ENCODE results near the gene ZGPAT.
"Not testable (repeated sequence)": the region's sequence is repeated elsewhere in the genome, so short reads cannot be mapped to it uniquely, and the experiment has no call there.

The ZGPAT gene, protein sequence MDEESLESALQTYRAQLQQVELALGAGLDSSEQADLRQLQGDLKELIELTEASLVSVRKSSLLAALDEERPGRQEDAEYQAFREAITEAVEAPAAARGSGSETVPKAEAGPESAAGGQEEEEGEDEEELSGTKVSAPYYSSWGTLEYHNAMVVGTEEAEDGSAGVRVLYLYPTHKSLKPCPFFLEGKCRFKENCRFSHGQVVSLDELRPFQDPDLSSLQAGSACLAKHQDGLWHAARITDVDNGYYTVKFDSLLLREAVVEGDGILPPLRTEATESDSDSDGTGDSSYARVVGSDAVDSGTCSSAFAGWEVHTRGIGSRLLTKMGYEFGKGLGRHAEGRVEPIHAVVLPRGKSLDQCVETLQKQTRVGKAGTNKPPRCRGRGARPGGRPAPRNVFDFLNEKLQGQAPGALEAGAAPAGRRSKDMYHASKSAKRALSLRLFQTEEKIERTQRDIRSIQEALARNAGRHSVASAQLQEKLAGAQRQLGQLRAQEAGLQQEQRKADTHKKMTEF

DNA sequence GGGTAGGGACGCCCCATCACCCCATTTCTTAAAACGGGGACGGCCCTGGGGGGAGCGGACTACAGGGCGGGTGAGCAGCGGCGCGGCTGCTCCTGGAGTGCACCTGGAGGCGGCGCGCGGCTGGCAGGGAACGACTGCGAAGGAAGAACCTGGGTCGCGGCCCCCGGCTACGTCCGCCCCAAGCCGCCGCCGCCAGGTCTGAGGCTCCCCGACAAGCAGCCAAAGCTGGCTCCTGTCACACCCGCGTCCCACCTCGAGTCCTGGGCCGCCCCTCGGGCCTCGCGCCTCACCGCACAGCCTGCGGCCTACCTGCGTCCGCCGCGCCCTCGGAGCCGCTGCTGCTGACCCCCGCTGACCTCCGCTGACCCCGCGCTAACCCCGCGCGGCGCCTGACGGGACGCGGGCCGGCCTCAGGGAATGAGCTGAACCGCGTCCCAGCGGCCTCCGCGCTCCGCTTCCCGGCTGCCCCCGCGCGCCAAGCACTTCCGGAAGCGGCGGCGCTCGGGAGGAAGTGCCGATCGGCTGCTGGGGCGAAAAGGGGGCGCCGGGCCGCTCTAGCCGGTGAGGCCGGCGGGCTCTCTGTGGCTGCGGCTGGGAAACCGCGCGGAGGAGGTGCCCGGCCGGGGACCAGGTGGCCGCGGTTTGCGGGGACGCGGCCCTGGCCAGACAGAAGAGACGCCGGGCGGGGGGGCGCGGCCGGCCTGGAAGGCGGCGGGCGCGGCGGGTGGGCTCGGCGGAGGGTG is at the start of gene ZGPAT, which contains the start of gene ARFRP1:
Gene ZGPAT (plus strand): TSS at position 482 of the 743 bp plus-strand sequence. CDS start 542 bp downstream, outside the sequence.
Gene ARFRP1 (minus strand): TSS at position 419 of the 743 bp plus-strand sequence. CDS start 885 bp downstream, outside the sequence.
- DNase-seq (ENCODE audit: low spot score) = peak; percentile 84

DNA sequence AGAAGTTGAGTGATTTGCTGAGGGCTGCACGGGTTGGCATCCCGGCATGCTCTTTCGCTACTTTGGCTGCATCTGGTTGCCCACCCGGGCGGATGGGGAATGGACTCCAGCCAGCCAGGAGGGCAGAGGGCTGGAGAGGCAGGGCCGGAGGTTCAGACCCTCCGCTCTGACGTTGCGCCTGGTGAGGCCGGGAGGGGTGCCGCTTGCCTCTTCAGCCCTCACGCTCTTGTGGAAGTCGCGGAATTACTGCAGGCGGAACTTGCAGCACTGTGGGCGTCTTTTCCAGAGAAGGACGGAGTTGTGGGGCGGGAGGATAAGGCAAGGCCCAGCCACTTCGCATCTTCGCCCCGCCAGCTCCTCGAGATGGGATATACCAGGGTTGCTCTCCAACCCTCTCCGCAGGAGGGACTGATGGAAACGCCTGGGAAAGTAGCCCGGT is 49.1 kb upstream of the ZGPAT start:
- no peak for DNase-seq (ENCODE audit: low spot score)

DNA sequence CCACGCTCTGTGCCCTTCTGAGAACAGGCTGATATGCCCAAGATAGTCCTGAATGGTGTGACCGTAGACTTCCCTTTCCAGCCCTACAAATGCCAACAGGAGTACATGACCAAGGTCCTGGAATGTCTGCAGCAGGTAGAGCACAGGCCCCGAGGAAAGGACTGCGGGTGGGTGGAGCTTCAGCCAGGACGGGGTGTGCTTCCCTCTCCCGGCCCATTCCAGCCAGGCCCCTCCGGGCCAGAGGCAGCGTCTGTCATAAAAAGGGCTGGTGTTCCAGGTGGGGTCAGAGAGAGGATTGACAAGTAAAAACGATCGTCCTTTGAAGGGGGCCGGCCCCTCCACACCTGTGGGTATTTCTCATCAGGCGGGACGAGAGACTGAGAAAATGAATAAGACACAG is 48.5 kb upstream of the ZGPAT start:
- DNase-seq (ENCODE audit: low spot score) = no peak

DNA sequence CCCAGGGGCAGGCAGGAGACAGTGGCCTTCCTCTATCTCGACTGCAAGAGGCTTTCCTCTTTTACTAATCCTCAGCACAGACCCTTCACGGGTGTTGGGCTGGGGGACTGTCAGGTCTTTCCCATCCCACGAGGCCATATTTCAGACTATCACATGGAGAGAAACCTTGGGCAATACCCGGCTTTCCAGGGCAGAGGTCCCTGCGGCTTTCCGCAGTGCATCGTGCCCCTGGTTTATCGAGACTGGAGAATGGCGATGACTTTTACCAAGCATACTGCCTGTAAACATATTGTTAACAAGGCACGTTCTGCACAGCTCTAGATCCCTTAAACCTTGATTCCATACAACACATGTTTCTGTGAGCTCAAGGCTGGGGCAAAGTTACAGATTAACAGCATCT is 47.7 kb upstream of the ZGPAT start:
- DNase-seq (ENCODE audit: low spot score) = not testable (repeated sequence)

DNA sequence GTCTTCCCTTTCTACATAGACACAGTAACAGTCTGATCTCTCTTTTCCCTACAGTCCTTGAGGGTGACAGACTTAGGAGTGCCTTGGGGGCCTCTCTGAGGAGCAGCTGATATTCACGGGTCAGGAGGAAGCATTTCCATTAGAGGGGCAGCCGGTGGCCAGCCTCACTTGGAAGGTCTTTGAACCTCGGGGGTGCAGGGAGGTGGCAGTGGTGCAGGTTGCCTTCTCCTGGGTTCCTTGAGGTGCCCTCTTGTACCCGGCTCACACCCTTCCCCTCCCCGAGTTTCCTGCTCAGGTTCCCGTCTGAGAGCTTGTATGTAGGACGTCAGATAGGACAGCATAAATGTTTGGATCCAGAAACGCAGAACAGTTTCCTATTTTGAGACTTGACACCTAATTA is 47.2 kb upstream of the ZGPAT start:
- no peak for DNase-seq (ENCODE audit: low spot score)

DNA sequence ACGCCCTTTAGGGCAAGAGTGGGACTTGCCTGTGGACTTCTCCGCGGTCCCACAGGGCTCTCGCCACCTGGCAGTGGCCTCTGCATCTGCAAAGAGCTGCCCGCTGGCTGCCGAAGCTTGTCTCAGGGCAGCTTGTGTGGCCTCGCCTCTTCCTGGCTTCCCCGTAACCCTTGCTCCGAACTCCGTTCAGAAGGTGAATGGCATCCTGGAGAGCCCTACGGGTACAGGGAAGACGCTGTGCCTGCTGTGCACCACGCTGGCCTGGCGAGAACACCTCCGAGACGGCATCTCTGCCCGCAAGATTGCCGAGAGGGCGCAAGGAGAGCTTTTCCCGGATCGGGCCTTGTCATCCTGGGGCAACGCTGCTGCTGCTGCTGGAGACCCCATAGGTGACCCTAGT is 46.7 kb upstream of the ZGPAT start:
- DNase-seq (ENCODE audit: low spot score) = no peak

DNA sequence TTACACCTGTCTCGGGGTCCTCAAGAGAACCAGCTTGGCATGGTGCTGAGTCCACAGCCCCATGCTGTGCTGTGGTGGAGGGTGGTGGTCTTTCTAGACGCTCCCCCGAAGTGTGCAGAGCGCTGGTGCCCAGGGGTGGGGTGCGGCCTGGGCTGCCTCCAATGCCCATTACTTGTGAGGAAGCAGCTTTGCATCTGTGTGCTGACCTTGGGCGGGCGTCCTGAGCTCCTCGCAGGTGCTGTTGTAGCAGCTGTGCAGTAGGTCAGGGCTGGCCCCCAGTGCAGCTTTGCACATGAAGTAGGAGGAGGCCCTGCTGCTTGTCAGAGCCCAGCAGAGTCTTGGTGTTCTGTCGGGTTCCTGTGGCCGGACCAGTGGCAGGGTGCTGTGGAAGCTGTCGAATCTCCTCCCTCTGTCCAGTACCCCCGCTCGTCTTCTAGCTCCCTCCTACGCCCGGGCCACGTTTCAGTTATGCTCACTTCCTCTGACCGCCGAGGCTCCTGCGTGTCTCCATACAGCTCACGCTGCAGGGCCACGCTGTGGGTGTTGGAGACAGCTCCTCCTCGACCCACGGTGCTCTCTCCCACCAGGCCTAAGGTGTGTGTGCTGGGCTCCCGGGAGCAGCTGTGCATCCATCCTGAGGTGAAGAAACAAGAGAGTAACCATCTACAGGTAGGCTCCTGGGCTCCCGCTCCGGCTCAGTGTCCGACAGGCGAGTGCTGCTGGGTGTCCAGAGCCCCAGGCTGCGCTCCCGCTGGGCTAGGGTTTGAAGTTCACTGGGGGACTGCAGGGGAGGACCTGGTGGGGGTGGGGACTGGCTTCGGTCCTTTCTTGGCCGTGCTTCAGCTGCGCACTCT is 45.7 kb upstream of the ZGPAT start:
- DNase-seq (ENCODE audit: low spot score) = no peak

DNA sequence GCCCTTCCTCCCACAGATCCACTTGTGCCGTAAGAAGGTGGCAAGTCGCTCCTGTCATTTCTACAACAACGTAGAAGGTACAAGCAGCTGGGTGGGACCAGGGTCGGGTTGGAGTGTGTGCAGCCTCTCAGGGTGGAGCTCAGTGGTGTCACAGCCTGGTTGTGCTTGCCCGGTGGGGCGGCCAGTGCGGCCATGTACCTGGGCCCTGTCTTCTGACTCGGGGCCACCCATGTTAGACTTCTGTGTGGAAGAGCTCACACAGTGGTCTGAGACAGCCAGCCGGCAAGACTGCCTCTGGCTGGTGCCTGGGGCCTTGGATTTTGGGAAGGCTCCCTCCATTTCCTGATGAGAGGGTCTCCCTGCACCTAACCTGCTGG is 45.0 kb upstream of the ZGPAT start:
- DNase-seq (ENCODE audit: low spot score) = no peak

DNA sequence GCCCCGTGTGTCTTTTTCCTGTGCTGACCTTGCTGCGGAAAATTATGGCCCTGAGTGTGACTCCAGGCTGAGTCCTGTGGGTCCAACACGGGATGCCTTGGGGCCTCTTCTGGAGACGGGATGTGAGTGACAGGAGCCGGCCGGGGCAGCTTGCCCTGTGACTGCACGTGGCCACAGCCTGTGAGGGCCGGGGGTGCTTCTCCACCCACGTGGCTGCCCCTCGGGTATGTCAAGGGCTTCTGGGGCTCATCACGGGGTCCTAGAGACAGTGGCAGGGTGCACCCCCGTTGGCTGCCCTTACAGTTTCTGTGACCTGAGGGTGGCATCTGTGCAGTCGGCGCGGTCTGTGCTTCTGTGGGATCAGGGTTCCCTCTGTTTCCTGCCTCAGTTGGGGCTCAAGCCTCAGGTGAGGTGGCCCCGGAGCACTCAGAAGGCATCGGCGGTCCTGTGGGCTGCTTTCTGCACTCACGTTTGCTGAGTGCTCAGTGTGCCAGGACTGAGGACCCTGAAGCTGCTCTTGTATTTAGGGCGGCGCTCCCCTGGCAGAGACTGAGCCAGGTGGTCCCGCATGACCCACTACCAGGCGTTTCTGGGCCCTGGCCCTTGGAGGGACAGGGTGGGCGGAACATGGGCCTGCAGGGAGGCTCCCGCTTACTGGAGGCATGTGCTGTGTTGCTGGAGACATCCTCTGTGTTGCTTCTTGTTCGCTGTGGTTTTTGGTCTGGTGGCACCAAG is 44.3 kb upstream of the ZGPAT start:
- no peak for DNase-seq (ENCODE audit: low spot score)

DNA sequence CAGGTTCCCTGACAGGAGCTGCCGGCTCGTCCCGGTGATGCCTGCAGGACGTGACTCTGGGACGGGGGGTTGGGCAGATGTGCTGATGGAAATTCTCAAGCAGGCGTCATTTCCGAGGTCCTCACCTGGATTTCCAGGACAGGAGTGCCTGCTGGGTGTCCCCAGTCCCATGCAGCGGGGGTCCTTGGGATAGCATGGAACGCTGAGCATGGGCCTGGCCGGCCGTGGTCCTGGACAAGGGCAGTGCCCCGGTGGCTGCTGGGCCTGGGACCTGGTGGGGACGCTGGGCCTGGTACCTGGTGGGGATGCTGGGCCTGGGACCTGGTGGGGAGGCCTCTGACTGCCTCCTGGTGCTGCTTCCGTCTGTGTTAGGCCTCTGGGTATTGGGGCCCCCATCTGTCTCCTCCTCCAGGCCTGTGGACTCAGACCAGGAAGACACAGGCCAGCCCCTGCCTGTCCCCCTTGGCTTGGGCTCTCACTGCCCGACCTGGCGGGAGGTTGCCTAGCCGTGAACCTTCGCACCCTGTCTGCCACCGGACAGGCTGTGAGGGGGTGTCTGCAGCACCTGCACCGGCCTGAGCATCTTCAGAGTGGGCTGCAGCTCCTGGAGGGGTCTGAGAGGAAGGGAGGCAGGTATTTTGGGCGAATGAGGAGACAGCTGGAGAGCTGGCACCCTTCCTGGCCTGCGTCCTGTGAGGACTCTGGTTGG is 43.5 kb upstream of the ZGPAT start:
- DNase-seq (ENCODE audit: low spot score) = no peak

DNA sequence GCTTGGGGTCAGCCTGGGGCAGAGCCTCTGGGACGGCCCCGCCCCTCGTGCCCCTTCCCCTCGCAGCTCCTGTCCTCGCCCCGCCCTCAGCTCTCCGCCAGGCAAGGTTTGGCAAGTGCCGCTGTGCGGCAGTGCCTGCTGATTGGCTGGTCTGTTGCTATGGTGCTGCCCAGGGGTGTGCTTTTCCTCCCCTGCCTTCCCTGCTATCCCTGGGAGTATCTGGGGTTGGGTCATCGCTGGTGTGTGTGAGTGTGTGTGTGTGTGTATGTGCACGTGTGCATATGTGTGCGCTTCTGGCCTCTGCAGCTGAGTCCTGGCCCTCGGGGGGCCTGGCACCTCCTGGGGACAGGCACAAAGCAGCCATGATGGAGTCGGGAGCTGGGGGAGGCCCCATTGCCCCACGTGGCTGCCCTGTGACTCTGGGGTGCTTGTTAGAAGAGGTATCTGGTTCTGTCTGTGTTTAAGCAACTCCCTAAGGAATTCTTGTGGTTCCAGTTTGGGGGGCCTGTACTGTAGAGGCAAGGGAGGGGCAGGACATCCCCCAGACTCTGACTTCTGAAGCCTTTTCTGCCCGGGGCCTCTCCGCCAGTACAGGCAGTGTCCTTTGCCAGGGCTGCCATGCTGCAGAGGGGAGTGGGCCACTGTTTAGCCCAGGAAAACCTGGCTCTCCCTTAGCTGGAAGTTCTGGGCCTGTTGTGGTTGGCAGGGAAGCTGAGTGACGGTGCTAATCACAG is 42.8 kb upstream of the ZGPAT start:
- DNase-seq (ENCODE audit: low spot score) = no peak

DNA sequence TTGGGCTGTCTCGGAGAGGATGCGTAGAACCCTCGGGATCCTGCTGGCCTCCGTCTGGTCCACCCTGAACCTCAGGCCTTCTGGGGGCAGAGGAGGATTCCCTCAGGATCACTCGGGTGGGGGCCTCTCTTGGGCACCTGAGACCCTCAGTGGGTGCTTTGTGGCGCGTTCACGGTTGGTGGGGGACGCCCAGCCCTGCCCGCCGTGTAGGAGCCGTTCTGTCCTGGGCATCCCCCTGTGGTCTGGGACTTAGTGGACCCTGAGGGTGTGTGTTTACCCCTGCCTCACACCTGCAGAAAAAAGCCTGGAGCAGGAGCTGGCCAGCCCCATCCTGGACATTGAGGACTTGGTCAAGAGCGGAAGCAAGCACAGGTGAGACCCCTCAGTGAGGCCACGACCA is 42.1 kb upstream of the ZGPAT start:
- DNase-seq (ENCODE audit: low spot score) = no peak

DNA sequence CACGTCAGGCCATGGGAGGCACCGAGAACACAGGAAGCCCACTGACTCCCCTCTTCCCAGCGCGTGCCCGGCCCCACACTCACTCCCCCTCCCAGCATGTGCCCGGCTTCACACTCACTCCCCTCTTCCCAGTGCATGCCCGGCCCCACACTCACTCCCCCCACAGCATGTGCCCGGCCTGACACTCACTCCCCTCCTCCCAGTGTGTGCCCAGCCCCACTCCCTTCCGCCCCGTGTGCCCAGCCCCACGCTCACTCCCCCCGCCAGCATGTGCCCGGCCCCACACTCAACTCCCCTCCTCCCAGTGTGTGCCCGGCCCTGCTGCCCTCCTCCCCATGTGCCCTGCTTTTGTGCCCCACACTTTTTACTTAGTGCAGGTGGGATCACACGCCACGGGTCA is 40.0 kb upstream of the ZGPAT start:
- no peak for DNase-seq (ENCODE audit: low spot score)

DNA sequence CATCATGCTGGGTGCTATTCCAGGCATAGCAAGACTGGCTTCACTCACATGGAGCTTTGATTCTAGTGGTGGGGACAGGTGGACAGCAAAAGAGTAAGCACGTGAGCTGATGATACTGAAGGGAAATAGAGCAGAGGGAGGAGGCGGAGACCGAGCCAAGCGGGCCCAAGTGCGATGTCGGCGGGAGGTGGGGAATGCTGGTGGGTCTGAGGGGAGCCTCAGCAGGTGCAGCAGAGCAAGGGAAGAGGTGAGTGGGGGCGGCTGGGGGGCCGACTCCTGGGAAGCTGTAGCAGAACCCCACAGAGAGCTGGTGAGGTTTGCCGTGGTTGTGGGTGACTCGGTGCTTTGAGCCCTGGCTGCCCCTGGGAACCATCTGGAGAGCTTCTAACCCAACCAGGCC is 39.5 kb upstream of the ZGPAT start:
- DNase-seq (ENCODE audit: low spot score) = no peak

DNA sequence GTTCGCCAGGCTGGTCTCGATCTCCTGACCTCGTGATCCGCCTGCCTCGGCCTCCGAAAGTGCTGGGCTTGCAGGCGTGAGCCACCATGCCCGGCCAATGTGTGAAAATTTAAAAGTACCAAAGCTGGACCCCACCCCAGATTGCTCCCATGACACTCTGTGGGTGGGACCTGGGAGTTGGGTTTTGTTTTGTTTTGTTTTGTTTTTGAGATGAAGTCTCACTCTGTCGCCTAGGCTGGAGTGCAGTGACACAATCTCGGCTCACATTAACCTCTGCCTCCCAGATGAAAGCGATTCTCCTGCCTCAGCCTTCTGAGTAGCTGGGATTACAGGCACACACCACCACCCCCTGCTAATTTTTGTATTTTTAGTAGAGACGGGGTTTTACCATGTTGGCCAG is 36.1 kb upstream of the ZGPAT start:
- not testable (repeated sequence) for DNase-seq (ENCODE audit: low spot score)

DNA sequence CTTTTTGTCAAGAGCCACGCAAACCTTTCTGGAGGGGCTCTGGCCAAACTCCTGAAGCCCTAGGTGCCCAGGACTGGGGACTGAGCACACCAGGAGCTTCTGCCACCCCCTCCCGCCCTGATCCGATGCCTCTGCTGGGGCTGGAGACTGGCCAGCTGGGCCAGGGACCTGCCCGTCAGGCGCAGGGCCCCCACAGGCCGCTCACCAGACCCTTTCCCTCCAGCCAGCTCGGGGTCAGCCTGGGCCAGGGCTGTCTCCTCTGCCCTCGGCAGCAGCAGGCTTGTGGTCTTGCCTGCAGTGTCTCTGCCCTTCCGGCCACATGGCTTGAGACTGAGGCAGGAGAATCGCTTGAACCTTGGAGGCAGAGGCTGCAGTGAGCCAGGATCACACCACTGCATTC is 35.2 kb upstream of the ZGPAT start:
- no peak for DNase-seq (ENCODE audit: low spot score)

DNA sequence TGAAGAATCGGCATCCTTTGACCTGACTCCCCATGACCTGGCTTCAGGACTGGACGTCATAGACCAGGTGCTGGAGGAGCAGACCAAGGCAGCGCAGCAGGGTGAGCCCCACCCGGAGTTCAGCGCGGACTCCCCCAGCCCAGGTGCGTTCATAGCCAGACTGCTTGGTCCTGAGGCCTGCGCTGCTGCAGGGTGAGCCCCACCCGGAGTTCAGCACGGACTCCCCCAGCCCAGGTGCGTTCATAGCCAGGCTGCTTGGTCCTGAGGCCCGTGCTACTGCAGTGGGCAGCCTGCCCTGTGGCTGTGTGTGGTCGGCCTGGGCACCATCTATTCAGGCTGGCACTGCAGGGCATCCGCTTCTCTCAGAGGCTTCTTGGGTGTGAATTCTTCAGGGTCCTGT is 33.9 kb upstream of the ZGPAT start:
- no peak for DNase-seq (ENCODE audit: low spot score)

DNA sequence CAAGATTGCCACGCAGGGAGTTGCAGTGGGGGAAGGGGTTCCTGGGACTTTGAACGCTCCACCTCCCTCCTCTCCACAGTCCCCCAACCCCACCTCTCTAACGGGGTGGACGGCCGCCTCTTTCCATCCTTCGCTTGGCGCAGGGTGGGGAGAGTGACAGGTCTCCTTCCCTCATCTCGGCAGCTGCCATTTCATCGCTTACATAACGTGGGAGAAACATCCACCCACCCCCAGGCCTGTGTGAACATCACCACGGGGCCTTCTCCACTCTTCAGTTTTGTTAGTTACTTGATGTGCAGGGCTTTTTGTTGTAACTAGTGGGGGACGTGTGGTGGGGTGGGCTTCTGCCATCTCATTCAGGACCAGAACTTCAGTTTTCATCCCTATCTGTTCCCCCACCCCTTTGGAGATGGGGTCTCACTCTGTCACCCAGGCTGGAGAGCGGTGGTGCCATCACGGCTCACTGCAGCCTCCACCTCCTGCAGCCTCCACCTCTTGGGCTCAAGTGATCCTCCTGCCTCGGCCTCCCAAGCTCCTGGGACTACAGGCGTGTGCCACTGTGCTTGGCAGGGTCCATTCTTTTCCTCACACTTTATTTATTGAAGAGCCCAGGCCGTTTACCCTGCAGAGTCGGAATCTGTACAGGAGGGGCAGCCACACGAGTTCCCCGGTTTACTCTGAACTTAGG is 32.0 kb upstream of the ZGPAT start:
- DNase-seq (ENCODE audit: low spot score) = no peak

DNA sequence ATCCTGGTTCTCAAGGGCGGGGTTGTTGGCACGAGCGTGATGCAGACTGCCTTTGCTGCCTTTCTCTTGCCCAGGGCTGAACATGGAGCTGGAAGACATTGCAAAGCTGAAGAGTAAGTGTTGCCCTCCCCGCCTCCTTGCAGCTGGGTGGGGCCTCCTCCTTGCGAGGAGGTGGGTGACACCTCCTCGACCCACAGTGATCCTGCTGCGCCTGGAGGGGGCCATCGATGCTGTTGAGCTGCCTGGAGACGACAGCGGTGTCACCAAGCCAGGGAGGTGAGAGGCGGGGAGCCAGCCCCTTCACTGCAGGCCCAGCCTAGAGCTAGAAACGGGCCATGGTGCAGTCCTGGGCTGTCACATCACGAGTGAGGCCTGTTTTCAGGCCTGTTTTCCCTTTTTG is 29.8 kb upstream of the ZGPAT start:
- no peak for DNase-seq (ENCODE audit: low spot score)
